Activated T-cell treated with anti-CD3 and anti-CD28 coated beads for 24 hours (primary cell): ENCODE measurements around the gene CACNB4.
"Not testable (repeated sequence)": the region's sequence is repeated elsewhere in the genome, so short reads cannot be mapped to it uniquely, and the experiment has no call there.

Source experiments
- DNase-seq: peaks from one replicate; pipeline ENCODE4 v3.0.0-alpha.2; 2020; ENCODE audit warnings: low read depth

Gene CACNB4

GRCh38 chr2:152098496-152099366 lies at the start of gene CACNB4:
TSS of gene CACNB4 (minus strand) at chr2:152099044.
- DNase-seq = no peak

DNA sequence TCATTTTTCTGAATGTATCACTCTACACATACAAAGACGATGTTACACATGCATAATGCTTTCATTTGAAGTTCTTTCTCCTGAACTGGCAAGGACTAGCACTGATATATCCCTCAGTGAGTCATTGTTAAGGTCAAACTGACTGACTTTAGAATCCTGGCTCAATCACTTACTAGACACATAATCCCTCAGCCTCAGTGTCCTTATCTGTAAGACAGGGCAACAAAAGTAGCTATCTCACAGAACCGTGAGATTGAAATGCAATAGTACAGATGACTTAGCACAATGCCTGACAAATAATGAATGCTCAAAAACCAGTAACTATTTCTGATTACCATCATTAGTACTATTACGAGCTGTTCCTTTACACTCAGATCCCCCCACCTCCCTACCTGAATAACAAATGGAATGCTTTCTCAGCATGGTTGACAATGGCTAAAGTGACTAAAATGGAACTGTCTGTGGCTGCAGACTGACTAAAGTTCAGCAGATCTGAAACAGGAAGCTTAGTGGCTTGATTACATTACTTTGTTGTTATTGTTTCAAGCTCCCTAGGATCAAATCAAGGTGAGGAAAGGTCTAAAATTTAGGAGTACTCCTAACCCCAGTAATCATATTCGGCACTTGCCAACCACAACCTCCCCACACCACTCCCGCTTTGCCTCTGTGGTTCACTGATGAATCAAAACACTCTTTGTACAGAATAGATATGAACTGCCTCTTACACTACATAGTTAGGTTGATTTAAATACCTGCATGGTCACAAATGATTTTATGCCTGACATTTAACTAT lies 35.8 kb upstream of the CACNB4 start:
- DNase-seq = no peak

GRCh38 chr2:152132306-152132705 lies 33.5 kb upstream of the CACNB4 start:
- DNase-seq = no peak

DNA sequence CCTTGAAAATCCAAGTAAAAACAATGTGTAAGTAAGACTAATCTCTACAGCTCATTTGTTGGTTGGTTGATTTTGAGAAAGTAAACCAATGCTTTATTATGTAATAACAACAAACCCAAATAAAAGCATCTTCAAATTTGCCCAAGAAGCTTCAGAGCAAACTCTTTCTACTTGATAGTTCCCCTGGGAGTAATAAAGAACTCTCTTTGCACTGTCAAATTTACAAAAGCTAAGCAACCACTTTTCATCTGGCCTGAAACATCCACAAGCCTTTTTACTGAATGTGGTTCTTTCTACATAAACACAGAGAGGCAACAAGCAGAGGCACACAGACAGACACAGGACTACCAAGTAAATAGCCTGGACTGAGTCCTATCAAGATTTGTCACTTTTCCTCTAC lies 28.8 kb upstream of the CACNB4 start:
- DNase-seq = no peak

GRCh38 chr2:152126664-152127063 lies 27.8 kb upstream of the CACNB4 start:
- DNase-seq = no peak

DNA sequence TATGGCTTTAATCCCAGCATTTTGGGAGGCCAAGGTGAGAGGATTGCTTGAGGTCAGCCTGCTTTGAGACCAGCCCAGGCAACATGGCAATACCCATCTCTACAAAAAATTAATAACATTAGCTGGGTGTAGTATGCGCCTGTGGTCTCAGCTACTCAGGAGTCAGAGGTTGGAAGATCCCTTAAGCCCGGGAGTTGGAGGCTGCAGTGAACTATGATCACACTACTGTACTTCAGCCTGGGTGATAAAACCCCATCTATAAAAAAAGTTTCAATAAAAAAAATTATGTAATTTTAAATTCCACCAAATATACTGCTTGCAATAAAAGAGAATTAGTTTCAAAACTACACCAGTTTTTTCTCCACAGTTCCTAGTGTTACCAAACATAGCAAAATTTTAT lies 23.3 kb upstream of the CACNB4 start:
- no peak for DNase-seq

GRCh38 chr2:152120430-152120829 lies 21.6 kb upstream of the CACNB4 start:
- DNase-seq = no peak

DNA sequence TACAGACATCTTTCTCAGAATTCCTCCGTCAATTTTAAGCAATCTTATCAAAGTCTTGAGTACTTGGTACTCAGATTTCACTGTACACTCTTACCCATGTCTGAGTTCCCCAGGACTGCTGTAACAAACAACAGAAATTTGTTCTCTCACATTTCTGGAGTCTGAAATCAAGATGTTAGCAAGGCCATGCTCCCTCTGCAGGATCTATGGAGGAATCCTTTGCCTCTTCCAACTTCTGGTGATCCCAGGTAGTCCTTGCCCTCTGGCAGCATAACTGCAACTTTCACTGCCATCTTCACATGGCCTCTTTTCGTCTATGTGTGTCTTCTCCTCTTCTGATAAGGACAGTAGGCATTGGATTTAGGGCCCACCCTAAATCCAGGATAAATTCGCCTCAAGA lies 17.1 kb upstream of the CACNB4 start:
- DNase-seq = no peak

DNA sequence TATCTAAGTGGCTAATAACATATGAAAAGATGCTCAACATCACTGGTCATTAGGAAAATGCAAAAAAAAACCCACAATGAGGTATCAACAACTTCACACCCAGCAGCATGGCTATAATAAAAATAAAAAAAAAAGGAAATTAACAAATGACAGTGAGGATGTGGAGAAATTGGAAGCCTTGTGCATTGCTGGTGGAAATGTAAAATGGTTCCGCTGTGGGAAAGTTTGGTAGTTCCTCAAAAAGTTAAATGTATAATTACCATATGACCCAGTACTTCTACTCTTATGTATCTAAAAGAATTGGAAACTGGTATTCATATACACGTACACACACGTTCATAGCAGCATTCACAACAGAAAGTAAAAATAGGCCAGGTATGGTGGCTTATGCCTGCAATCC lies 15.5 kb upstream of the CACNB4 start:
- no peak for DNase-seq

DNA sequence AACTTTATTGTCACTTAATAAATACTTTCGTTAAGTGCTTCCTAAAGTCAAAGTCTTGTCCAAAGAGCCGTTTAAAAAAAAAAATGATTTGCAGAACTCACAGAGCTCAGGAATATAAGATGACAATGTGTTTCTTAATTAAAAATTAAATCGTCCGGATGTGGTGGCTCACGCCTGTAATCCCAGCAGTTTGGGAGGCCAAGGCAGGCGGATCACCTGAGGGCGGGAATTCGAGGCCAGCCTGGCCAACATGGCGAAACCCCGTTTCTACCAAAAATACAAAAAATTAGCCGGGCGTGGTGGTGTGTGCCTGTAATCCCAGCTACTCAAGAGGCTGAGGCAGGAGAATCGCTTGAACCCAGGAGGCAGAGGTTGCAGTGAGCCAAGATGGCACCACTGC lies 8.3 kb upstream of the CACNB4 start:
- not testable (repeated sequence) for DNase-seq

GRCh38 chr2:152106464-152106863 lies 7.6 kb upstream of the CACNB4 start:
- DNase-seq = no peak

DNA sequence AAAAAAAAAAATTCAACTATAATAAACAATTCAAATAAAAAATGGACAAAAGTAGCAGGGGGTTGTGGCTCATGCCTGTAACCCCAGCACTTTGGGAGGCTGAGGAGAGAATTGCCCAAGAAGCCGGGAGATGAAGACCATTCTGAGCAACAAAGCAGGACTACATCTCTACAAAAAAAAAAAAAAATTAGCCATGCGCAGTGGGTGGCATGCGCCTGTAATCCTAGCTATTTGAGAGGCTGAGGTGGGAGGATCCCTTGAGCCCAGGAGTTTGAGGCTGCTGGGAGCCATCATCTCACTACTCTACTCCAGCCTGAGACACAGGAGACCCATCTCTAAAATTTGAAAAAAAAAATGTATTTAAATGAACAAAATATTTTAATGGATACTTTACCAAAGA lies 4.4 kb upstream of the CACNB4 start:
- no peak for DNase-seq

GRCh38 chr2:152100961-152101360 lies 2.1 kb upstream of the CACNB4 start:
- DNase-seq = no peak

DNA sequence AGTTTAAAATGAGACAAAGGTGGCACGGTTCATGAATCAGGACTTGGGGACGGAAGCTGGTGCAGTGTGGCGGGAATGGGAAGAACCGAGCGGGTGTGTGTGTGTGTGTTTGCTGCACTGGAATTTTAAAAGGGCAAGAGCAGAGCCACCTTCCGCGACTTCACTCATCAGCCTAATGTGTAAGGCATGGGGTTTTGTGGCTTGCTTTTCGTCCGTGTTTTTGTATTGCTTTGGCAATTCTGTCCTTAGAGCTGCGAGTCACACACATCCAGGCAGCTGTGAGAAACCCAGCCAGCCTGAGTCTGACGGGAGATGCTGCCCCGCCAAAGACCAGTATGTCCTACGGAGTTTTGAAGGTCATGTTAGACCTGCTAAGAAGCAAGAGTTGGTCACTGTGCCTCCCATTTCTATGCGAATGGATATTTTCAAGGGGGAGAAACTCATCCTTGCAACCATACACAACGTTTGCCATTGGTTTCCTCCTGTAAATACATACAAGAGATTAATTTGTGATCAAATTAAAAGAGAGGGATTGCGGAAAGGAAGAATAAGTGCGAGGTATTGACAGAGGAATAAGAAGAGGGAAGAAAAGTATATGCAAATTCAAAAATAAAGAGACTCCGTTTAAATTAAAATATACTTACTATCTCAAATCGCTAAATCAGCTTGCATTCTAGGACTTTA lies 665 bp upstream of the CACNB4 start:
- DNase-seq = no peak

- DNase-seq = no peak
Measured at GRCh38 chr2:152097801-152098495, 896 bp downstream of the CACNB4 start.

DNA sequence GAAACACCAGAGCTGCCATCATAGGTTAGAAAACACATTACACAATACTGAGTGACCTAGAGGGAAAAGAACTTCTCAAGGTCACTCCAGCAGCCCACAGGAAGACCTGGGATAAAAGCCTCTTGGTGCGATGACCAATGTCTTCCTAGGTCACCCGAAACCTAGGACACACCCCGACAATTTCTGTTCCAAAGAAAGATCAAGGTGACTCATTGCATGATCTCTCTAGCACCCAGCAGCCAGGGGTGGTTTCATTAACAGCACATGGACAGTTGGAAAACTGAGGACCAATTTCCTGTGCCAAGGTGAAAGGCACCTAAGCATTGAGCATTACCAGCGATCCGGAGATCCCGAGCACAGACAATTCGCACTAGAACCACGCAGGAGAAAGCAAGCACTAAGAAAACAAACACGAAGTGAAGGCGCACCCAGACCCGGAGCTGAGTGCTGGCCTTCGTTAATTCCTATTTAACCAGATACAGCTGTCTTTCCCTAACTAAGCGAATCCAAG lies 1.5 kb downstream of the CACNB4 start:
- DNase-seq = no peak

- no peak for DNase-seq
Measured at GRCh38 chr2:152095146-152095545, 3.7 kb downstream of the CACNB4 start.

DNA sequence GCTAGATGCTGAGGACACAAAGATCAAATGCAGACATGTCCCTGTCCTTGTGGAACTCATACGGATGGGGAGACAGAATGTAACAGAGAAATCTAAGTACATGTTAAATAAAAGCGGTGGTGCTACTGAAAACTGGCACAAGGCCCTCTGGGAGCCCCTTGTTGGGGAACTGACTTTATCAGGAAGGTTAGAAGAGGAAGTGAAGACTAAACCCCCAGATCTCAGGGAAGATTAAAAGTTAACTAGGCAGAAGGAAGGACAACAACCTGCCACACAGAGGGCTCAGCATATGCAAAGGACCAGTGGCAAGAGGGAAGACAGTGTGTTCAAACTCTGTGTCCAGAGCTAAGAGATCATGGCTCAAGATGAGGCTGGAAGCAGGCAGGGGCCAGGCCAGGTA lies 4.8 kb downstream of the CACNB4 start:
- DNase-seq = no peak

GRCh38 chr2:152093464-152093863 lies 5.4 kb downstream of the CACNB4 start:
- DNase-seq = no peak

- DNase-seq = no peak
Measured at GRCh38 chr2:152092095-152092494, 6.7 kb downstream of the CACNB4 start.

GRCh38 chr2:152090726-152091125 lies 8.1 kb downstream of the CACNB4 start:
- DNase-seq = not testable (repeated sequence)

DNA sequence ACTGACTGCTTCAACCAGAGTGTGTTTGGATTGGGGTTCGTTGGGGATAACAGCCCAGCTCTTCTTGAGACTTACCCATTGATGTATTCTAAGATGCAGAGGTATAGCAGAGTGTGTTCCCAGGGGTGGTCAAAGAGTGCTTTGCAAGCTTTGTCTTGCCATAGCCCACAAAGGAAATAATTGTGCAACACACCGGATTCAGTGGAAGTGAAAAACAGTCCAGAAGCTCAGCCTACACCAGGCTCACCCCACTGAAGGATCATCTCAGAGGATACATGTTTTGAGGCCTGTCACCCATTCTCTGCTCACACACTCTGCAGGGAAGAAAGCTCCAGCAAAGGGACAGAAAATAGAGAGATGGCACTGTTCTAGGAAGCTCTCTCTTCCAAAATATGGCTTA lies 9.6 kb downstream of the CACNB4 start:
- DNase-seq = no peak
